Measurements from ENCODE around the gene IPPK.

Gene IPPK

DNA sequence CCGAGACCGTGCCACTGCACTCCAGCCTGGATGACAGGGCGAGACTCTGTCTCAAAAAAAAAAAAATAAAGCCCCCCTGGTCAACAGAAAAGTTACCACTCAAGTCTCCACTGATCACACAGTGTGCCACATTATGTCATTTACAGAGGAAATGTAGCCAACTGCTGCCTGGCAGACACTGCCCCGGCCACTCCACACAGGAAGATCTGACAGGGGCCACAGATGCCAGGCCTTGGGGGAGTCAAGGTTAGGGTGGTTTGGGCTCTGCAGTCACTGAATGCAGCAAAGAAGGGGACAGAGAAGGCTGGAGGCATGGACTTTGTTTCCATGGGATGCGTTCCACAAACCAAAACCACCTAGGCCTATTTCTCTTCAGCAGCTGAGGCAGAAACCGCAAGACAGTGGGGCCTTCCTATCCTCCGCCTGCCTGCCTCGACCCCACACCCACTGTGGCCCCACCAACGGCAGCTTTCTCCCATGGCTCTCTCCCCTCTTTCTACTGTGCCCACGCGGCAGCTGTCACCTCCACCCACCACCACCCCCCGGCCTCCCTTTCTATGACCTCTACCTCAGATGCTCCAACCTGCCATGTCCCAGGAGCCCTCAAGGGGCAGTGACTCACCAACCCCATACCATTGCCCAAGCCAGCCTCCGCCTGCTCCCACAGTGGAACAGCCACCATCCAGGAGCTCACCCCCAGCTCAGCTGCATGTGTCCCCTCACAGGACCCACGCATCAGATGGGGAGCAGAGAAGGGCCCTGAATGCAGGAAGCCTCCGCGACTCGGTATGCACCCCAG, 12.4 kb downstream of the IPPK start:
- no peak for DNase-seq (ENCODE audit: low read depth in 2 of 2)

- DNase-seq (ENCODE audit: low read depth in 2 of 2), result no peak
Observed at GRCh38 chr9:92656537-92656925, 13.4 kb downstream of the IPPK start.

DNA sequence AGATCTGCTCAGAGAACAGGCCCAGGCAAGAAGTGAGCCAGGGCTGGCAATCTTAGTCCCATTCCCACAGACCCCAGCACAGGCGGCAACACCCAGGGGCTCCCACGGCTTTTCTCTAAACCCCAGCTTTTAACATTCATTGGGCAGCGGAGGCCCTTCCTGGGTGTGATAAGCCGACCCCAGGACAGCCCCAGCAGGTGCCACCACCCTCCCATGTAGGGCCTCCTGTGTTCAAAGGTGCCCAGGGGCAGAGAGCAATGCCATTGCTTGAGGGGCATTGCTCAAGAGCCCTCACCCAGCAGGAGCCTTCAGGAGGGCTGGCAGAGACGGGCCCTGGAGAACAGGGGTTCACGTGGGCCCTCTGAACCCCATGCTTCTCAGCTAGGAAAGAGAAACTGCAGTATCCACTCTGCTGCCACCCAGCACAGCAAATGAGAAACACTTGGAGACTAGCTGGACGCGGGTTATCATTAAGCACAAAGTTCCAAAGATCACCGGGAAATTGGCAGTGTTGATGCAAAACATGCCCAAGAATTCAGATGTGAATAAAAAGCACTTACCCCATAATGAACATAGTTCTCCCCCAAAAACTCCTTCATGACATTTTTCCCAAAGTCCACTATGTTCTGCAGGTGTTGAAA, 13.9 kb downstream of the IPPK start:
- no peak for DNase-seq (ENCODE audit: low read depth in 2 of 2)

GRCh38 chr9:92655366-92655765, 14.6 kb downstream of the IPPK start:
- DNase-seq (ENCODE audit: low read depth in 2 of 2), result no peak

- no peak for DNase-seq (ENCODE audit: low read depth in 2 of 2)
Observed at GRCh38 chr9:92654481-92655301, 15.2 kb downstream of the IPPK start.

DNA sequence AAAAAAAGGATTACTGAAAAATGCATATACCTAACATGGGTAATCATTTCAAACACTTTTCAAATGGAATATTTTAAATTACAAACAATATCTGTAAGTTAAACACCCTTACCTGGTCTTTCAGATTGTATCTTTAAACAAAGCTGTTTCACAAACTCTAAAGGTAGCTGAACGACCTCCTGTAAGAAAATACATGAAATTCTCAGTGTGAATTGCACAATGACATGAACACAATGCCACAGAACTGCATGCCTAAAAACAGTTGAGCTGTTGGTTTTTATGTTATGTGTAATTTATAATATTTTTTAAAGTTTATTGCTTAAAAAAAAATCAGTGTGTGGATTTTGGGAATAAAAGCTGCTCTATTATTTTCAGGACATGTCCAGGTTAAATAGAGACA, 17.5 kb downstream of the IPPK start:
- DNase-seq (ENCODE audit: low read depth in 2 of 2), result no peak

GRCh38 chr9:92650839-92651621, 18.9 kb downstream of the IPPK start:
- no peak for DNase-seq (ENCODE audit: low read depth in 2 of 2)

GRCh38 chr9:92650296-92650695, 19.6 kb downstream of the IPPK start:
- DNase-seq (ENCODE audit: low read depth in 2 of 2), result no peak

DNA sequence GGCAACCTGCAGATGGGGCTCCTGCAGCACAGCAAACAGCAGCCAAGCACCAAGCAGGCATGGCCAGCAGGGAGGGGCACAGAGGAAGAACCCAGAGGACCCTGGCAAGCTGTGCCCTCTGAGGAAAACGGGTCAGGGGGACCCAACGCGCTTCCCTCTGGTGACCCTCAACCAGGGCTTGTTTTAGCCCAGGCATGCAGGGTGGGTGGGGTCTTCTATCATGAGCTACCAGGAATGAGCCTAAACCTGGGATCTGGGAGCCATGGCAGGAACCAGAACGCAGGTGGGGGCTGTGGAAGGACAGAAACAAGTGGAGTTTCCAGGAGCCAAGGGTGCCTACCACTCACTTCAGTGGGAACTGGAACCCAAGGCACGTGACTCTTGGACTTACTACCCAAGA, 20.9 kb downstream of the IPPK start:
- no peak for DNase-seq (ENCODE audit: low read depth in 2 of 2)

- DNase-seq (ENCODE audit: low read depth in 2 of 2), result no peak
Observed at GRCh38 chr9:92648474-92648971, 21.4 kb downstream of the IPPK start.

- no peak for DNase-seq (ENCODE audit: low read depth in 2 of 2)
Observed at GRCh38 chr9:92647671-92648473, 22.1 kb downstream of the IPPK start.

- DNase-seq (ENCODE audit: low read depth in 2 of 2), result no peak
Observed at GRCh38 chr9:92645041-92645440, 24.9 kb downstream of the IPPK start.

DNA sequence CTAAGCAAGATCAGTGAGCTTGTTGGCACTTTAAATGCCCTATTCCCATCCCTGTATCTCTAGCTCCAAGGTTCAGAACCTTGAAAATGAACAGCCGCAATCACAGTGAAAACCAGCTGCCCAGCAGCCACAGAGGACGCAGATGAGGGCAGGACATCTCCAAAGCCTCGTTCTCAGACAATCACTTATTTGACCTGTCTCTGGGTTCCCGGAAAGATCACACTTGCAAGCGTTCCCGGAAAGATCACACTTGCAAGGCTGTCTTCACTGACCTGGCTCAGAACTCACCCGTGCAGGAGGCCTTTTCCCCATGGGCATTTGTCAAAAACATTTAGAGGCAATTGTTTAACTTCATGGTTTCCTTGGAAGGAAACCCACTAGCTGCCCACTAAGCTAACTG, 25.7 kb downstream of the IPPK start:
- no peak for DNase-seq (ENCODE audit: low read depth in 2 of 2)

DNA sequence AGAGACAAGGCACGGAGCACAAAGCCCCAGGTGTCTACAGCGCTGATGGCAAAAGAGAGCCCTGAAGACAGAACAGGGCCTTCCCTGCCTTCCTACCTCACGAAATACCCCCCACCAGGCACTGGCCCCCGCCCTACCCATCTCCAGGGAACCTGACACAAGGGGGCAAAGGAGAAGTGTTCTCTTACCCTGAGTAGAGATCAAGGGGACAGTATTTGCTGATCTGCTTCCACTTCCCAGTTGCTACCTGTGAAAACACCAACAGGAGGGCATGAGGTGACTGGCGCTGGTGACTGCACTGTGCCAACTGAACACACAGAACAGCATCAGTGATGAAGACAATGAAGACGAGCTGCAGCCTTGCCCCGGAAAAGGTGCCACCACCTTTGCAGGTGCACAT, 27.4 kb downstream of the IPPK start:
- DNase-seq (ENCODE audit: low read depth in 2 of 2), result no peak

GRCh38 chr9:92642041-92642451, 27.9 kb downstream of the IPPK start:
- DNase-seq (ENCODE audit: low read depth in 2 of 2), result no peak

DNA sequence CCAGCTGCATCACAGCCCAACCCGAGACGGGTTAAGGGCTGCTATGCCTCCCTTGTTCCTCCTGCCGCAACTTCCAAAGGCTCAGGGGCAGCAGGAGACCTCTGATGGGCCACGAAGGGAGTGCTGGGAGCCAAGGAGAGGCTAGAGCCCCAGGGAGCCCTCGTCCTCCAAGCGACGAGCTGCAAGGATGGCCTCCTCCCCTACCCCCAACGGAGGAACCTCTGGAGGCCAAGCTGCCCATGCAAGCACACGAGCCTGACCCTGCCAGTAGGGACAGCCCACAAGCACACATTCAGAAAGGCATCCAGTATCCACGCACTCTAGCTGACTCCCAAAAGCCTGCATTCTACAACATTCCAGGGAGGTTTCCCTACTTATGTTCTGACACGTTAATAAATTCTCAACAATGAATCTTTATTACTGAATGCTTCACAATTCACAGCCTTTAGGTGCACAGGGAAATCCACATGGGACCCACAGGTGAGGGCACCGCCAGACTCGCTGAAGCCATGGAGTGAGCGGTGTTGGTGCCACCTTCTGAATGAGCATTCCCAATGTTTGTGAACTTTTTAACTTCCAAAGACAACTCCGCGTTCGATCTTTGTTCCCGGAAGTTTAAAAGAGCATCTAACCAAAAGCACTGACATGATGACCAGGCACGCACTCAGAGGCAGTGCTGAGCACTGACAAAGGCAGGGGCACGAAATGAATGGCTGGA, 28.7 kb downstream of the IPPK start:
- DNase-seq (ENCODE audit: low read depth in 2 of 2), result no peak

GRCh38 chr9:92640398-92641091, 29.4 kb downstream of the IPPK start:
- DNase-seq (ENCODE audit: low read depth in 2 of 2), result no peak

GRCh38 chr9:92639791-92640271, 30.1 kb downstream of the IPPK start:
- DNase-seq (ENCODE audit: low read depth in 2 of 2), result no peak

GRCh38 chr9:92639124-92639523, 30.8 kb downstream of the IPPK start:
- no peak for DNase-seq (ENCODE audit: low read depth in 2 of 2)

Data from stimulated activated CD8-positive, alpha-beta memory T cell treated with anti-CD3 and anti-CD28 coated beads, Interleukin-7, amount 100 ng/mL, for 1 hour (primary cell).